RWPE2 (cell line): ENCODE results near the gene COPS3.
A peak's percentile ranks its signal among the peaks of the same experiment; 100 is the strongest.

Experiments used
- ATAC-seq: fragments of 200-7000 bp; cut with Tn5 transposase; 3 replicates; pipeline ENCODE4 v1.9.1; 2021; ENCODE audit warnings: low read depth
- DNase-seq: peaks from one replicate; pipeline ENCODE4 v3.0.0-alpha.2; 2020; ENCODE audit warnings: low spot score
- H3K27ac ChIP-seq: fragments of 450-650 bp; 2 replicates; pipeline ENCODE4 v1.5.1; 2017; ENCODE audit warnings: mild to moderate bottlenecking; ENCODE audit not compliant: poor library complexity, severe bottlenecking
- H3K27me3 ChIP-seq: fragments of 250-450 bp; sonication (Bioruptor Pico); 2 replicates; pipeline ENCODE4 v1.5.1; 2021; ENCODE audit warnings: mild to moderate bottlenecking, moderate library complexity; ENCODE audit not compliant: insufficient read depth, poor library complexity, severe bottlenecking
- H3K36me3 ChIP-seq: fragments of 250-450 bp; sonication (Bioruptor Pico); 2 replicates; pipeline ENCODE4 v1.5.1; 2020; ENCODE audit warnings: low read depth, mild to moderate bottlenecking, moderate library complexity
- H3K4me1 ChIP-seq: fragments of 250-450 bp; sonication (Bioruptor Pico); 2 replicates; pipeline ENCODE4 v1.5.1; 2021; ENCODE audit warnings: mild to moderate bottlenecking, moderate library complexity; ENCODE audit not compliant: insufficient read depth, poor library complexity, severe bottlenecking
- H3K4me3 ChIP-seq: fragments of 250-450 bp; sonication (Bioruptor Pico); 2 replicates; pipeline ENCODE4 v1.5.1; 2021; ENCODE audit warnings: mild to moderate bottlenecking, moderate library complexity; ENCODE audit not compliant: severe bottlenecking
- H3K9me3 ChIP-seq: fragments of 250-450 bp; sonication (Bioruptor Pico); 2 replicates; pipeline ENCODE4 v1.5.1; 2021; ENCODE audit warnings: mild to moderate bottlenecking, moderate library complexity; ENCODE audit not compliant: severe bottlenecking
- CTCF ChIP-seq: fragments of 450-650 bp; IDR thresholded peaks from one replicate; pipeline ENCODE4 v1.5.1; 2017; ENCODE audit warnings: mild to moderate bottlenecking, moderate library complexity; ENCODE audit not compliant: poor library complexity, severe bottlenecking

The COPS3 gene

GRCh38 chr17:17313350-17313991 lies 32.4 kb upstream of the COPS3 start:
- TF ChIP-seq CTCF, result peak; percentile 73
- Histone ChIP-seq H3K9me3 (no peaks in the 10 kb centered on the region), H3K4me1 (no peaks in the 10 kb centered on the region), H3K27me3 (no peaks in the 10 kb centered on the region), H3K27ac (no peak overlapping the region), H3K36me3 (no peaks in the 10 kb centered on the region), H3K4me3 (no peak overlapping the region)
- DNase-seq (no peak), ATAC-seq (peak; percentile 91)

- no peaks in the 10 kb centered on the region for H3K36me3 ChIP-seq
- H3K27ac ChIP-seq, result no peak overlapping the region
- no peaks in the 10 kb centered on the region for H3K9me3 ChIP-seq
- ATAC-seq (no peak), DNase-seq (no peak)
- no peak for TF ChIP-seq CTCF
- no peak overlapping the region for H3K4me3 ChIP-seq
- H3K4me1 ChIP-seq, result peaks cover under 1% of the 10 kb centered on the region
- no peaks in the 10 kb centered on the region for H3K27me3 ChIP-seq
Observed at GRCh38 chr17:17309356-17309755, 28.3 kb upstream of the COPS3 start.

- H3K9me3 ChIP-seq, result no peaks in the 10 kb centered on the region
- no peaks in the 10 kb centered on the region for H3K36me3 ChIP-seq
- ATAC-seq (no peak), DNase-seq (no peak)
- no peak overlapping the region for H3K4me3 ChIP-seq
- no peak for TF ChIP-seq CTCF
- peaks cover 4% of the 10 kb centered on the region for H3K4me1 ChIP-seq
- no peaks in the 10 kb centered on the region for H3K27me3 ChIP-seq
- no peak overlapping the region for H3K27ac ChIP-seq
Observed at GRCh38 chr17:17305281-17305801, 24.3 kb upstream of the COPS3 start.

- peaks cover 4% of the 10 kb centered on the region for H3K4me1 ChIP-seq
- ATAC-seq (no peak), DNase-seq (no peak)
- TF ChIP-seq CTCF, result no peak
- H3K27me3 ChIP-seq, result no peaks in the 10 kb centered on the region
- no peaks in the 10 kb centered on the region for H3K9me3 ChIP-seq
- no peak overlapping the region for H3K4me3 ChIP-seq
- no peak overlapping the region for H3K27ac ChIP-seq
- no peaks in the 10 kb centered on the region for H3K36me3 ChIP-seq
Observed at GRCh38 chr17:17304521-17304985, 23.5 kb upstream of the COPS3 start.

- Histone ChIP-seq H3K27ac (peak overlapping the region; percentile 9), H3K27me3 (no peaks in the 10 kb centered on the region), H3K36me3 (no peaks in the 10 kb centered on the region), H3K4me1 (peaks cover 4% of the 10 kb centered on the region), H3K4me3 (peak overlapping the region; percentile 98), H3K9me3 (no peaks in the 10 kb centered on the region)
- no peak for TF ChIP-seq CTCF
- ATAC-seq, result no peak
- DNase-seq, result no peak
Observed at GRCh38 chr17:17303847-17304490, 22.9 kb upstream of the COPS3 start.
